Endothelial cell of umbilical vein (primary cell): ENCODE results near the gene CFAP65. TPM values are rescaled to one million over a fixed set of nuclear protein-coding genes. Genes with fewer than 3 reads are reported as not detected.

Experiments
- BruUV-seq: library from RNA; stranded (reverse); fragments of 400-500 nt; replicated peaks from 2 replicates; lab custom pipeline; 2021; lab: Mats Ljungman, UMichigan
- CTCF ChIA-PET: fragments of 300-600, 350-600 bp; sonication (Branson Sonifier 250); formaldehyde crosslinking; loops from one replicate; lab custom pipeline; 2021; ENCODE audit warnings: antibody characterized with exemption, inconsistent platforms; lab: Charles Lee
- POLR2A ChIA-PET: fragments of 300-600, 350-600 bp; sonication (Branson Sonifier 250); formaldehyde crosslinking; loops from one replicate; lab custom pipeline; 2021; ENCODE audit warnings: antibody characterized with exemption, inconsistent platforms; lab: Charles Lee
- DNase-seq: peaks from one replicate; pipeline ENCODE4 v3.0.0-alpha.2; 2011; ENCODE audit warnings: low read depth, low spot score
- FAIRE-seq: peaks from 2 replicates; lab custom pipeline; 2011; peaks lifted over from hg19 to GRCh38; lab: Jason Lieb, UNC
- H2AFZ ChIP-seq: 2 replicates; pipeline ENCODE4 v1.6.0; 2012; ENCODE audit warnings: low read depth, low read length, control low read depth, inconsistent platforms
- H3K27ac ChIP-seq: 2 replicates; pipeline ENCODE4 v1.5.1; 2011; ENCODE audit warnings: low read depth, mild to moderate bottlenecking, control low read depth, low read length, moderate library complexity; ENCODE audit not compliant: insufficient read depth
- H3K27me3 ChIP-seq, 2 experiments: 2 replicates each; pipeline versions ENCODE4 v1.6.0 to v1.6.1; 2011; ENCODE audit warnings: low read length in 2 of 2, mixed read lengths in 1 of 2; ENCODE audit not compliant: control insufficient read depth in 2 of 2, insufficient read depth in 2 of 2
- H3K36me3 ChIP-seq, 2 experiments: 2 replicates in 1 of 2; 3 replicates in 1 of 2; pipeline ENCODE4 v1.5.1; 2011; ENCODE audit warnings: low read length in 2 of 2, mild to moderate bottlenecking in 1 of 2, moderate library complexity in 1 of 2; ENCODE audit not compliant: control insufficient read depth in 2 of 2, insufficient read depth in 2 of 2; ENCODE audit errors: extremely low read depth in 1 of 2
- H3K4me1 ChIP-seq: 3 replicates; pipeline ENCODE4 v1.5.1; 2011; ENCODE audit warnings: mild to moderate bottlenecking, low read length; ENCODE audit not compliant: control insufficient read depth, insufficient read depth; ENCODE audit errors: extremely low read depth
- H3K4me2 ChIP-seq: 2 replicates; pipeline ENCODE4 v1.6.1; 2011; ENCODE audit warnings: low read length, control low read depth, mixed read lengths; ENCODE audit not compliant: insufficient read depth
- H3K4me3 ChIP-seq, 3 experiments: fragments of 200-600 bp in 1 of 3; sonication (generic), shearing (Covaris generic) in 1 of 3; replicated peaks in 1 of 3; 2 replicates each; pipeline ENCODE4 v1.5.1; 2011 to 2016; ENCODE audit warnings: control low read depth in 3 of 3, low read length in 3 of 3, mild to moderate bottlenecking in 2 of 3, inconsistent platforms in 1 of 3, low read depth in 1 of 3, moderate library complexity in 1 of 3; ENCODE audit not compliant: insufficient read depth in 1 of 3
- H3K79me2 ChIP-seq: 2 replicates; pipeline ENCODE4 v1.6.0; 2012; ENCODE audit warnings: low read length, inconsistent platforms; ENCODE audit not compliant: control insufficient read depth, insufficient read depth
- H3K9ac ChIP-seq: replicated peaks from 2 replicates; pipeline ENCODE3; 2011; ENCODE audit warnings: low read length, control low read depth; ENCODE audit not compliant: insufficient read depth; ENCODE audit errors: extremely low read depth
- H3K9me1 ChIP-seq: replicated peaks from 3 replicates; pipeline ENCODE4 v1.6.0; 2011; ENCODE audit warnings: mild to moderate bottlenecking, low read length; ENCODE audit not compliant: control insufficient read depth, insufficient read depth; ENCODE audit errors: extremely low read depth
- H3K9me3 ChIP-seq: replicated peaks from 2 replicates; pipeline ENCODE4 v1.5.1; 2012; ENCODE audit warnings: low read length, inconsistent platforms; ENCODE audit not compliant: control insufficient read depth, insufficient read depth
- H4K20me1 ChIP-seq: replicated peaks from 2 replicates; pipeline ENCODE3; 2011; ENCODE audit warnings: mild to moderate bottlenecking, low read length; ENCODE audit not compliant: control insufficient read depth, insufficient read depth; ENCODE audit errors: extremely low read depth
- CTCF ChIP-seq, 2 donors: IDR thresholded peaks; 1 replicate in 1 of 2; 2 replicates in 1 of 2; pipeline ENCODE4 v1.5.1; 2011; ENCODE audit warnings: low read length in 2 of 2, mild to moderate bottlenecking in 2 of 2, moderate library complexity in 2 of 2, control low read depth in 1 of 2, inconsistent platforms in 1 of 2, low read depth in 1 of 2; ENCODE audit not compliant: insufficient read depth in 1 of 2; ENCODE audit errors: extremely low read depth in 1 of 2
- EZH2 ChIP-seq: IDR thresholded peaks from 2 replicates; pipeline ENCODE4 v1.6.1; 2012; ENCODE audit warnings: borderline replicate concordance, low read depth, mild to moderate bottlenecking, moderate library complexity, low read length, inconsistent platforms; ENCODE audit not compliant: severe bottlenecking
- FOS ChIP-seq: IDR thresholded peaks from 2 replicates; pipeline ENCODE4 v1.6.1; 2011; ENCODE audit warnings: mild to moderate bottlenecking, low read length, moderate library complexity, borderline replicate concordance; ENCODE audit not compliant: insufficient read depth
- GATA2 ChIP-seq: IDR thresholded peaks from 2 replicates; pipeline ENCODE4 v1.7.0; 2011; ENCODE audit warnings: low read depth, mild to moderate bottlenecking, moderate library complexity, mixed read lengths, low read length; ENCODE audit not compliant: insufficient read length, insufficient read depth
- JUN ChIP-seq: IDR thresholded peaks from 2 replicates; pipeline ENCODE4 v1.6.1; 2011; ENCODE audit warnings: borderline replicate concordance, low read depth; ENCODE audit not compliant: insufficient read length, insufficient read depth
- MAX ChIP-seq: IDR thresholded peaks from 2 replicates; pipeline ENCODE4 v1.6.1; 2011; ENCODE audit not compliant: insufficient read depth, insufficient read length
- MYC ChIP-seq: IDR thresholded peaks from one replicate; pipeline ENCODE4 v1.6.1; 2011; ENCODE audit warnings: mild to moderate bottlenecking, low read depth, low read length
- POLR2A ChIP-seq: IDR thresholded peaks from 2 replicates; pipeline ENCODE4 v1.6.1; 2012; ENCODE audit warnings: low read depth, mild to moderate bottlenecking, control low read depth, low read length
- POLR2AphosphoS5 ChIP-seq: IDR thresholded peaks from 2 replicates; pipeline ENCODE4 v1.6.1; 2012; ENCODE audit warnings: low read depth, mild to moderate bottlenecking, control low read depth, low read length, moderate library complexity; ENCODE audit not compliant: insufficient read depth
- dilution Hi-C: fragments of 300-500 bp; cut with MboI; formaldehyde crosslinking; loops from one replicate; pipeline ENCODE4 v1.15.0; 2019; ENCODE audit warnings: low sequenced_read_pairs; ENCODE audit not compliant: extremely low pct_ligation_motif_present
- intact Hi-C: fragments of 100-400 bp; cut with micrococcal nuclease; formaldehyde crosslinking; loops from one replicate; pipeline ENCODE4 v1.10.0; 2022
- polyA plus RNA-seq, 4 experiments: library from polyadenylated mRNA; depleted of rRNA in 3 of 4; stranded (reverse) in 3 of 4; unstranded in 1 of 4; fragments of >200 nt; gene quantifications; 2 replicates each; pipeline versions ENCODE4 v1.2.1 to v1.2.3, GENCODE V29; 2011 to 2012; ENCODE audit warnings: missing spikeins in 1 of 4
- total RNA-seq: library from RNA; stranded (reverse); gene quantifications from 2 replicates; pipeline ENCODE4 v1.2.3, GENCODE V29; 2021

Gene CFAP65
- total and polyA plus RNA-seq, 2 donors (not counting 3 experiments of a cell fraction or from before 2014, with no cell fraction given): 0.03 TPM; not detected in 1

GRCh38 chr2:219018726-219019125 is 22.6 kb downstream of the CFAP65 start:
- Histone ChIP-seq H4K20me1 (no peaks in the 10 kb centered on the region), H3K9me3 (no peaks in the 10 kb centered on the region), H3K4me2 (no peak overlapping the region), H3K4me1 (no peaks in the 10 kb centered on the region), H3K4me3 (no peak overlapping the region), H3K9ac (no peak overlapping the region), H3K9me1 (no peaks in the 10 kb centered on the region), H3K36me3 (no peaks in the 10 kb centered on the region), H3K79me2 (no peaks in the 10 kb centered on the region), H3K27me3 (peaks cover 0 to 4% of the 10 kb centered on the region in 2 experiments), H3K27ac (no peak overlapping the region), H2AFZ (no peak overlapping the region)
- FAIRE-seq (no peak), DNase-seq (no peak)
- BruUV-seq: no TSS peak
- intact Hi-C loops (no loop called here), dilution Hi-C loops (no loop called here)
- ChIA-PET CTCF (interaction anchor here (1.4 to 3.6 kb wide), 5 partner anchors 8 to 136 kb away, joined by 3 to 37 read pairs (median 9); no protein-coding TSS in a partner anchor), POLR2A (no interaction called here)
- no peak for TF ChIP-seq POLR2AphosphoS5
- TF ChIP-seq MYC: no peak
- TF ChIP-seq CTCF (IDR thresholded peaks at IDR 0.05; ENCODE audit: extremely low read depth in 1 of 2, insufficient read depth in 1 of 2, low read depth in 1 of 2, low read length in 2 of 2): no peak
- TF ChIP-seq JUN: no peak
- TF ChIP-seq POLR2A: no peak
- TF ChIP-seq GATA2: no peak
- no peak for TF ChIP-seq EZH2
- no peak for TF ChIP-seq FOS
- no peak for TF ChIP-seq MAX
